HCT116 (cell line): ENCODE data around the gene AHNAK. TPM values are rescaled to one million over a fixed set of nuclear protein-coding genes. Genes with fewer than 3 reads are reported as not detected.

Experiments
- ATAC-seq: fragments of 200-7000 bp; cut with Tn5 transposase; 2 replicates; pipeline ENCODE4 v1.9.1; 2020; ENCODE audit warnings: mild to moderate bottlenecking, moderate library complexity
- BruUV-seq: library from RNA; stranded (reverse); fragments of 400-500 nt; replicated peaks from 2 replicates; lab custom pipeline; 2021; lab: Mats Ljungman, UMichigan
- CTCF ChIA-PET: fragments of 300-600 bp; sonication (Branson Sonifier 250); formaldehyde crosslinking; loops from one replicate; lab custom pipeline; 2021; ENCODE audit warnings: antibody characterized with exemption; lab: Charles Lee
- POLR2A ChIA-PET: fragments of 300-600, 350-600 bp; sonication (Branson Sonifier 250); formaldehyde crosslinking; loops from one replicate; lab custom pipeline; 2021; ENCODE audit warnings: antibody characterized with exemption; lab: Charles Lee
- RAD21 ChIA-PET, 2 experiments: fragments of 300-600 bp; sonication (Branson Sonifier 250); formaldehyde crosslinking; loops; one replicate each; lab custom pipeline; 2023; ENCODE audit warnings: low total read pairs in 2 of 2; ENCODE audit not compliant: uncharacterized antibody in 2 of 2, unreplicated experiment in 2 of 2, low non-redundant PET in 1 of 2; lab: Charles Lee
- DNase-seq: peaks from one replicate; pipeline ENCODE4 v3.0.0-alpha.2; 2010; ENCODE audit warnings: low read depth, low spot score
- H2AFZ ChIP-seq: fragments of 200-600 bp; shearing (Covaris generic), sonication (generic); 2 replicates; pipeline ENCODE4 v1.6.1; 2017; ENCODE audit warnings: low read depth, mixed run types, mixed read lengths, antibody characterized with exemption, low read length; ENCODE audit not compliant: poor library complexity, severe bottlenecking
- H3K27ac ChIP-seq: 2 replicates; pipeline ENCODE4 v1.5.1; 2012; ENCODE audit warnings: low read depth, low read length
- H3K27me3 ChIP-seq: fragments of 200-600 bp; sonication (generic); 2 replicates; pipeline ENCODE4 v1.6.1; 2016; ENCODE audit warnings: mixed run types, low read length, mixed read lengths; ENCODE audit not compliant: insufficient read depth
- H3K36me3 ChIP-seq, 2 experiments: fragments of 200-500 bp in 1 of 2; fragments of 200-600 bp in 1 of 2; sonication (Bioruptor generic) in 1 of 2; sonication (generic) in 1 of 2; 2 replicates each; pipeline versions ENCODE4 v1.5.1 to v1.6.1; 2014 to 2016; ENCODE audit warnings: low read length in 2 of 2, inconsistent platforms in 1 of 2, mixed read lengths in 1 of 2, mixed run types in 1 of 2; ENCODE audit not compliant: insufficient read depth in 2 of 2, control insufficient read depth in 1 of 2
- H3K4me1 ChIP-seq, 2 experiments: fragments of 200-600 bp in 1 of 2; sonication (generic) in 1 of 2; 2 replicates each; pipeline versions ENCODE4 v1.5.1 to v1.6.1; 2012 to 2017; ENCODE audit warnings: low read length in 2 of 2, inconsistent platforms in 1 of 2, mild to moderate bottlenecking in 1 of 2, mixed read lengths in 1 of 2, mixed run types in 1 of 2, moderate library complexity in 1 of 2; ENCODE audit not compliant: insufficient read depth in 2 of 2, control insufficient read depth in 1 of 2
- H3K4me2 ChIP-seq: fragments of 200-600 bp; sonication (generic); 2 replicates; pipeline ENCODE4 v1.6.1; 2017; ENCODE audit warnings: mixed run types, low read length, mixed read lengths
- H3K4me3 ChIP-seq, 2 experiments: fragments of 200-600 bp in 1 of 2; sonication (generic) in 1 of 2; replicated peaks in 1 of 2; 2 replicates each; pipeline ENCODE4 v1.5.1; 2011 to 2016; ENCODE audit warnings: low read length in 2 of 2, control low read depth in 1 of 2, low read depth in 1 of 2, mild to moderate bottlenecking in 1 of 2, mixed read lengths in 1 of 2, mixed run types in 1 of 2
- H3K79me2 ChIP-seq: fragments of 200-600 bp; sonication (generic); 2 replicates; pipeline ENCODE4 v1.6.1; 2017; ENCODE audit warnings: mild to moderate bottlenecking, mixed run types, low read length, moderate library complexity, mixed read lengths; ENCODE audit not compliant: insufficient read depth
- H3K9ac ChIP-seq: fragments of 200-600 bp; sonication (generic); 2 replicates; pipeline ENCODE4 v1.6.1; 2016; ENCODE audit warnings: low read length, mixed read lengths
- H3K9me2 ChIP-seq: fragments of 200-600 bp; sonication (generic), shearing (Covaris generic); 2 replicates; pipeline ENCODE4 v1.6.1; 2017; ENCODE audit warnings: mixed run types, mild to moderate bottlenecking, moderate library complexity; ENCODE audit not compliant: insufficient read depth
- H3K9me3 ChIP-seq, 2 experiments: fragments of 200-500 bp in 1 of 2; fragments of 200-600 bp in 1 of 2; sonication (Bioruptor generic) in 1 of 2; sonication (generic) in 1 of 2; 2 replicates each; pipeline ENCODE4 v1.6.1; 2014 to 2017; ENCODE audit warnings: low read length in 2 of 2, mixed read lengths in 2 of 2, inconsistent platforms in 1 of 2, low read depth in 1 of 2, mild to moderate bottlenecking in 1 of 2, mixed run types in 1 of 2, moderate library complexity in 1 of 2; ENCODE audit not compliant: control insufficient read depth in 1 of 2, insufficient read depth in 1 of 2
- H4K20me1 ChIP-seq: fragments of 200-600 bp; sonication (generic), shearing (Covaris generic); 2 replicates; pipeline ENCODE4 v1.6.1; 2017; ENCODE audit warnings: mixed run types, mild to moderate bottlenecking, moderate library complexity; ENCODE audit not compliant: insufficient read depth
- ATF3 ChIP-seq: IDR thresholded peaks from 2 replicates; pipeline ENCODE4 v1.6.1; 2012
- CBX3 ChIP-seq: IDR thresholded peaks from 2 replicates; pipeline ENCODE4 v1.6.1; 2012; ENCODE audit warnings: low read depth
- CEBPB ChIP-seq: IDR thresholded peaks from 2 replicates; pipeline ENCODE4 v1.6.1; 2012; ENCODE audit warnings: low read depth
- CTCF ChIP-seq, 3 experiments: fragments of 200-600 bp in 1 of 3; sonication (generic) in 1 of 3; IDR thresholded peaks in 2 of 3; conservative IDR thresholded peaks in 1 of 3; 2 replicates each; pipeline ENCODE4 v1.5.1; 2012 to 2017; ENCODE audit warnings: low read depth in 2 of 3, low read length in 2 of 3, antibody characterized with exemption in 1 of 3, borderline replicate concordance in 1 of 3, control low read depth in 1 of 3, mild to moderate bottlenecking in 1 of 3, mixed read lengths in 1 of 3, mixed run types in 1 of 3, moderate library complexity in 1 of 3; ENCODE audit not compliant: insufficient read depth in 1 of 3
- EGR1 ChIP-seq: IDR thresholded peaks from 2 replicates; pipeline ENCODE4 v1.6.1; 2012; ENCODE audit warnings: low read depth
- ELF1 ChIP-seq: IDR thresholded peaks from 2 replicates; pipeline ENCODE4 v1.6.1; 2012; ENCODE audit warnings: low read depth, borderline replicate concordance
- EZH2 ChIP-seq: fragments of 200-600 bp; sonication (generic); IDR thresholded peaks from 2 replicates; pipeline ENCODE4 v1.6.1; 2017; ENCODE audit warnings: antibody characterized with exemption, mixed run types
- JUND ChIP-seq: IDR thresholded peaks from 2 replicates; pipeline ENCODE4 v1.6.1; 2012
- POLR2A ChIP-seq: IDR thresholded peaks from 2 replicates; pipeline ENCODE4 v1.7.0; 2011; ENCODE audit warnings: borderline replicate concordance; ENCODE audit not compliant: insufficient read depth, insufficient read length; ENCODE audit errors: extremely low read depth
- POLR2AphosphoS5 ChIP-seq: IDR thresholded peaks from 2 replicates; pipeline ENCODE4 v1.6.1; 2011; ENCODE audit warnings: mild to moderate bottlenecking, low read depth, low read length, moderate library complexity
- RAD21 ChIP-seq: IDR thresholded peaks from 2 replicates; pipeline ENCODE4 v1.6.1; 2012; ENCODE audit warnings: low read depth, mild to moderate bottlenecking
- REST ChIP-seq: IDR thresholded peaks from 2 replicates; pipeline ENCODE4 v1.6.1; 2012; ENCODE audit warnings: low read depth
- SIN3A ChIP-seq: IDR thresholded peaks from 2 replicates; pipeline ENCODE4 v1.6.1; 2012; ENCODE audit warnings: low read depth
- SP1 ChIP-seq: IDR thresholded peaks from 2 replicates; pipeline ENCODE4 v1.6.1; 2012; ENCODE audit warnings: low read depth
- SRF ChIP-seq: IDR thresholded peaks from 2 replicates; pipeline ENCODE4 v1.6.1; 2012; ENCODE audit warnings: low read depth
- YY1 ChIP-seq: IDR thresholded peaks from 2 replicates; pipeline ENCODE4 v1.6.1; 2011; ENCODE audit warnings: low read length, low read depth, moderate library complexity, mild to moderate bottlenecking; ENCODE audit not compliant: insufficient replicate concordance; ENCODE audit errors: extremely low read depth
- ZBTB33 ChIP-seq: IDR thresholded peaks from 2 replicates; pipeline ENCODE4 v1.6.1; 2011; ENCODE audit warnings: mild to moderate bottlenecking, low read length, moderate library complexity; ENCODE audit not compliant: insufficient replicate concordance; ENCODE audit errors: extremely low read depth
- ZFX ChIP-seq: fragments of 450-650 bp; IDR thresholded peaks from 2 replicates; pipeline ENCODE4 v1.6.1; 2017
- ZNF274 ChIP-seq: fragments of 200-500 bp; sonication (Bioruptor generic); IDR thresholded peaks from 2 replicates; pipeline ENCODE4 v1.6.1; 2014; ENCODE audit warnings: mild to moderate bottlenecking, low read depth, low read length, inconsistent platforms
- intact Hi-C: fragments of 100-400 bp; cut with micrococcal nuclease; formaldehyde crosslinking; loops from 2 replicates; pipeline ENCODE4 v1.10.0; 2022
- total RNA-seq: library from RNA; stranded (reverse); gene quantifications from one replicate; pipeline ENCODE4 v1.2.1, GENCODE V29; 2021; ENCODE audit not compliant: unreplicated experiment

Gene AHNAK
- total RNA-seq, 1 experiment from 2014 or later = 239 TPM

- Histone ChIP-seq H3K27me3 (no peaks in the 10 kb centered on the region), H3K4me1 (peaks cover 20 to 33% of the 10 kb centered on the region in 2 experiments), H4K20me1 (no peaks in the 10 kb centered on the region), H3K9me3 (no peaks in the 10 kb centered on the region), H3K9me2 (no peaks in the 10 kb centered on the region), H3K27ac (no peak overlapping the region), H3K79me2 (no peaks in the 10 kb centered on the region), H3K36me3 (no peaks in the 10 kb centered on the region), H3K9ac (no peak overlapping the region), H3K4me3 (no peak overlapping the region), H3K4me2 (no peak overlapping the region), H2AFZ (no peak overlapping the region)
- CTCF ChIA-PET = no interaction called here
- POLR2A ChIA-PET = no interaction called here
- DNase-seq (no peak), ATAC-seq (no peak)
- intact Hi-C loops = no loop called here
- RAD21 ChIA-PET = no interaction called here
- TF ChIP-seq ZFX = no peak
- TF ChIP-seq SIN3A = no peak
- TF ChIP-seq EZH2 = no peak
- no peak for TF ChIP-seq REST
- TF ChIP-seq POLR2AphosphoS5 = no peak
- TF ChIP-seq ZBTB33 = no peak
- TF ChIP-seq SP1 = no peak
- no peak for TF ChIP-seq CBX3
- no peak for TF ChIP-seq ATF3
- TF ChIP-seq POLR2A = no peak
- no peak for TF ChIP-seq SRF
- no peak for TF ChIP-seq ZNF274
- TF ChIP-seq ELF1 = no peak
- TF ChIP-seq JUND = no peak
- TF ChIP-seq CEBPB = no peak
- no peak for TF ChIP-seq EGR1
- no peak for TF ChIP-seq CTCF (IDR thresholded peaks at IDR 0.05 in 2 of 3, conservative IDR thresholded peaks at IDR 0.05 in 1 of 3; ENCODE audit: borderline replicate concordance in 1 of 3, insufficient read depth in 1 of 3, low read depth in 2 of 3, low read length in 2 of 3)
- TF ChIP-seq YY1 = no peak
- no peak for TF ChIP-seq RAD21
- no TSS peak for BruUV-seq
These were observed 78.0 kb downstream of the AHNAK start for GRCh38 chr11:62468577-62468976.
